Bronchial epithelial cell (primary cell): Measurements from ENCODE around the gene ZFHX2. TPM values are rescaled to one million over a fixed set of nuclear protein-coding genes. Genes with fewer than 3 reads are reported as not detected.

Experiments used
- DNase-seq: peaks from one replicate; pipeline ENCODE4 v3.0.0-alpha.2; 2010; ENCODE audit warnings: low read depth
- FAIRE-seq: peaks from 2 replicates; lab custom pipeline; 2011; peaks lifted over from hg19 to GRCh38; lab: Jason Lieb, UNC
- H3K27me3 ChIP-seq: 2 replicates; pipeline ENCODE4 v1.5.1; 2011; ENCODE audit warnings: low read length; ENCODE audit not compliant: control insufficient read depth, insufficient read depth
- H3K36me3 ChIP-seq: 2 replicates; pipeline ENCODE4 v1.5.1; 2011; ENCODE audit warnings: low read length; ENCODE audit not compliant: control insufficient read depth, insufficient read depth
- H3K4me3 ChIP-seq: 2 replicates; pipeline ENCODE4 v1.5.1; 2011; ENCODE audit warnings: mild to moderate bottlenecking, low read depth, low read length, control low read depth
- total RNA-seq: library from RNA; depleted of rRNA; stranded (reverse); fragments of >200 nt; gene quantifications from 2 replicates; pipeline ENCODE4 v1.2.1, GENCODE V29; 2014
- TF ChIP-seq, protein P1 (sequence below): IDR thresholded peaks from 2 replicates; pipeline ENCODE4 v1.5.1; 2011; ENCODE audit warnings: mild to moderate bottlenecking, moderate library complexity, low read length, control low read depth, inconsistent platforms; ENCODE audit not compliant: insufficient read depth, severe bottlenecking

Gene ZFHX2
- total RNA-seq, 1 donor from 2014 or later = 0.26 TPM

DNA sequence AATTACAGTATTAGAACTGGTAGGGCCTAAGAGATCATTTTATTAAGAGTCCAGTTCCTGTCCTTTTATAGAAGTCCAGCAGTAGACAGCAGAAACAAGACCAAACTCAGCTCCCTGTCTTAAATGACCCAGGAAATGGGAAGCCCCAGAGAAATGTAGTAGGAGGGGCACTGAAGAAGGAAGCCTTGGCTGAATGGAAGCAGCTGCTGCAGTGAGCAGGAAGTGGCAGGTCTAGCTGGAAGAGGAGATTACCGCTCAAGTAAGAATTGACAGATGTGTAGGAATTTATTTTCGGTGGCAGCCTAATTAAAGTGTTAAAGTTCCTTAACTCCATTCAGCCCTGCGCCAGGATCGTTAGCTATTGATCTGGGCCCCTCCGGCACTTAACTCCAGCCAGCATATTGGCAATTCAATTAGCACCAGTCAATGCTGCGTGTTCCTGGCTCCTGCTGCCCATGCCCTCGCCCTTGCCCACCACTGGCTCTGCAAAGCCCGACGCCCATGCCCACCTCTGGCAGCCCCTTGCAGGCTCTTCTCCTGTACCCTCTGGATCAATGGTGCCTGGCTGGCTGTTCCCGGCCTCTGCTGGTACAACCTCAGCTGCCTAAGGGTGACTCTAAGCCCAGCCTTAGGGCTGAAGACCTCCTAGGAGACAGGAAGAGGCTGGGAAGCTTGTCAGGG, 21.1 kb downstream of the ZFHX2 start:
- FAIRE-seq = no peak
- TF ChIP-seq, protein P1, sequence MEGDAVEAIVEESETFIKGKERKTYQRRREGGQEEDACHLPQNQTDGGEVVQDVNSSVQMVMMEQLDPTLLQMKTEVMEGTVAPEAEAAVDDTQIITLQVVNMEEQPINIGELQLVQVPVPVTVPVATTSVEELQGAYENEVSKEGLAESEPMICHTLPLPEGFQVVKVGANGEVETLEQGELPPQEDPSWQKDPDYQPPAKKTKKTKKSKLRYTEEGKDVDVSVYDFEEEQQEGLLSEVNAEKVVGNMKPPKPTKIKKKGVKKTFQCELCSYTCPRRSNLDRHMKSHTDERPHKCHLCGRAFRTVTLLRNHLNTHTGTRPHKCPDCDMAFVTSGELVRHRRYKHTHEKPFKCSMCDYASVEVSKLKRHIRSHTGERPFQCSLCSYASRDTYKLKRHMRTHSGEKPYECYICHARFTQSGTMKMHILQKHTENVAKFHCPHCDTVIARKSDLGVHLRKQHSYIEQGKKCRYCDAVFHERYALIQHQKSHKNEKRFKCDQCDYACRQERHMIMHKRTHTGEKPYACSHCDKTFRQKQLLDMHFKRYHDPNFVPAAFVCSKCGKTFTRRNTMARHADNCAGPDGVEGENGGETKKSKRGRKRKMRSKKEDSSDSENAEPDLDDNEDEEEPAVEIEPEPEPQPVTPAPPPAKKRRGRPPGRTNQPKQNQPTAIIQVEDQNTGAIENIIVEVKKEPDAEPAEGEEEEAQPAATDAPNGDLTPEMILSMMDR = no peak

DNA sequence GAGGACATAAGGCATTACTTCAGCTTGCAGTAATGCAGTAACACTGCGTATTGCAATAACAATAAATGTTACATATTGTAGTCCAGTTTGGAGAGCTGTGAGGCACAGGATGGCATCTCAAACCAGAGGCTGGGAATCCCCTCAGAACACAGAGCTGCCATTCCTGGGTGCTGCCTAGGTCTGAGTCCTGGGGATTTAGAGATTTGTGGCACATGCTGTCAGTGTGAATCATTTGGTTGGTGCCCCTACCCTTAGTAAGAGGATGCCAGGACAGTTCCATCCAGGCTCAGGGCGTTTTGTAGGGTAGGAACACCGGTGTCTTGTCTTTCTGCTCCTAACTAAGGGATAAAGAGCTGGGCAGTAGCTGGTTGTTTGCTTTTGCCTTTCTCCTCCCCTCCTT, 22.5 kb downstream of the ZFHX2 start:
- DNase-seq = no peak
- FAIRE-seq = peak; percentile 60
- TF ChIP-seq, protein P1 = no peak
- Histone ChIP-seq H3K4me3 (no peak overlapping the region), H3K36me3 (peaks cover 2% of the 10 kb centered on the region), H3K27me3 (no peaks in the 10 kb centered on the region)

More for the DNA sequence above, 21.1 kb downstream of the ZFHX2 start:
- DNase-seq = no peak
- H3K36me3 ChIP-seq = peaks cover 2% of the 10 kb centered on the region
- H3K4me3 ChIP-seq = no peak overlapping the region
- H3K27me3 ChIP-seq = no peaks in the 10 kb centered on the region

DNA sequence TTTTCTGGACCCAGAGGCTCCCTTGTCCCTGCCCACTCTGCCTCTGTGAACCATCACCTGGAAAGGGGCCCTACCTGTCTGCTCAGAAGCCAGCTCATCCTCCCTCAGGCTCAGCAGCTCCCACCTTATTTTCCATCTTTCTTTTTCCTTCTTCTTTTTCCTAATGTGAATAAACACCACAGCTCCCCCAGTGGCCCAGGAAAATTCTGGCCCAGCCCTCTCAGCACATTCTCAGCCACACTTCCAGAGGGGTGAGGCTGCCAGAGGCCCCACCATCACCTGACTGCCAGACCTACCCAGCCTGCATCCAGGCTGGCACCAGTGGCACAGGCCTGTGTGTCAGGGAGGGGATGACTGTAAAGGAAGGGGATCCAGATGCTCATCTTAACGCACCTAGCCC, 23.0 kb downstream of the ZFHX2 start:
- DNase-seq (no peak), FAIRE-seq (no peak)
- Histone ChIP-seq H3K4me3 (no peak overlapping the region), H3K27me3 (no peaks in the 10 kb centered on the region), H3K36me3 (peaks cover 2% of the 10 kb centered on the region)
- TF ChIP-seq, protein P1 = no peak

DNA sequence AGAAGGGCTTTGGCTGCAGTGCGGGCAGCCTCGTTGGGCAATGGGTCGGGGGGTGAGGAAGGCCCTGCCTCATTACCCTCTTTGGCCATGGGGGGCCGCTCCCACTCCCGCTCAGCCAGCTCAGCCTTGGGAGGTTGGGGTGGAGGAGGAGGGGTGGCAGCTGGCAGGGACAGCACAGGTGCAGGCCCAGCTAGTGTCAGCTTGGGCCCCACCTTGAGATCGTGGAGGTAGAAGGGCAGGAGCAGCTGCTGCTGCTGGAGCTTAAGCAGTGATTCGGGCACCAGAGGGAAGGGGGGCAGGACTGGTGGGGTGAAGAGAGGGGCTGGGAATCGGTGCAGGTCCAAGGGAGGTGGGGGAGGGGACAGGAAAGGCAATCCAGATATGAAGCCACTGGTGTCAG, 26.0 kb downstream of the ZFHX2 start:
- DNase-seq (no peak), FAIRE-seq (no peak)
- Histone ChIP-seq H3K36me3 (peaks cover 2% of the 10 kb centered on the region), H3K27me3 (no peaks in the 10 kb centered on the region), H3K4me3 (no peak overlapping the region)
- TF ChIP-seq, protein P1 = no peak

DNA sequence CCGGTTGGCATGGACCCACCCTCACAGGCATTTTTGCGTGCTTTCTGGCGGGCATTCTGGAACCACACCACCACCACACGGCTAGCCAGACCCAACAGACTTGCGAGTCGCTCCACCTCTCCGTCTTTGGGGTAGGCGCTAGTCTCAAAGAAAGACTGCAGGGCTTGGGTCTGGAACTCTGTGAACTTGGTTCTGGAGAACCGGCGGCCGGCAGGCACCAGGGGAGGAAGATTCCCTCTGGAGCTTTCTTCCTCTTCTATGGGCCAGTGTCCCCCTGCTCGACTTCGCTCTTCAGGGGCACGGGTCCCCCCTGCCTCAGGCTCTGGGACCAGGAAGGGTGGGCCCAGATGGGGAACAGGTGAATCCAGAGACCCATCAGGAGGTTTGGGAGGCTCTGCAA, 26.6 kb downstream of the ZFHX2 start:
- H3K4me3 ChIP-seq = no peak overlapping the region
- no peaks in the 10 kb centered on the region for H3K27me3 ChIP-seq
- FAIRE-seq (no peak), DNase-seq (no peak)
- TF ChIP-seq, protein P1 = no peak
- H3K36me3 ChIP-seq = peaks cover 2% of the 10 kb centered on the region
